MCF 10A (cell line): ENCODE results near the gene TRIM28. TPM values are rescaled to one million over a fixed set of nuclear protein-coding genes. Genes with fewer than 3 reads are reported as not detected.

Experiments
- BruUV-seq: library from RNA; stranded (reverse); fragments of 400-500 nt; replicated peaks from 2 replicates; lab custom pipeline; 2021; lab: Mats Ljungman, UMichigan
- CTCF ChIA-PET: fragments of 300-600 bp; sonication (Branson Sonifier 250); formaldehyde crosslinking; extraction: SDS; loops from one replicate; lab custom pipeline; 2021; ENCODE audit warnings: antibody characterized with exemption, inconsistent platforms; lab: Yijun Ruan, JAX
- POLR2A ChIA-PET: fragments of 300-600, 350-650 bp; sonication (Branson Sonifier 250); formaldehyde crosslinking; extraction: SDS; loops from one replicate; lab custom pipeline; 2020; ENCODE audit warnings: antibody characterized with exemption, inconsistent platforms; lab: Yijun Ruan, JAX
- DNase-seq: peaks from one replicate; pipeline ENCODE4 v3.0.0-alpha.2; 2018; ENCODE audit not compliant: unreplicated experiment
- H3K27ac Mint-ChIP-seq: one replicate; pipeline ENCODE4 v1.8.0; 2022; ENCODE audit warnings: mild to moderate bottlenecking, low read depth, mixed read lengths; ENCODE audit not compliant: unreplicated experiment
- H3K27me3 Mint-ChIP-seq: one replicate; pipeline ENCODE4 v1.8.0; 2022; ENCODE audit warnings: mixed read lengths; ENCODE audit not compliant: insufficient read depth, unreplicated experiment
- H3K36me3 Mint-ChIP-seq: one replicate; pipeline ENCODE4 v1.8.0; 2022; ENCODE audit warnings: mild to moderate bottlenecking, moderate library complexity, mixed read lengths; ENCODE audit not compliant: insufficient read depth, unreplicated experiment
- H3K4me1 Mint-ChIP-seq: one replicate; pipeline ENCODE4 v1.8.0; 2022; ENCODE audit warnings: mixed read lengths; ENCODE audit not compliant: insufficient read depth, unreplicated experiment
- H3K4me3 Mint-ChIP-seq: one replicate; pipeline ENCODE4 v1.8.0; 2022; ENCODE audit warnings: mild to moderate bottlenecking, moderate library complexity, mixed read lengths; ENCODE audit not compliant: unreplicated experiment
- H3K9me3 Mint-ChIP-seq: one replicate; pipeline ENCODE4 v1.8.0; 2022; ENCODE audit warnings: mixed read lengths; ENCODE audit not compliant: unreplicated experiment
- intact Hi-C: fragments of 100-400 bp; cut with micrococcal nuclease; formaldehyde crosslinking; loops from 2 replicates; pipeline ENCODE4 v1.14.1; 2022
- total RNA-seq: library from RNA; stranded (reverse); gene quantifications from 2 replicates; pipeline ENCODE4 v1.2.3, GENCODE V29; 2022
- TF ChIP-seq, protein P1 (sequence below): fragments of 200-600 bp; IDR thresholded peaks from one replicate; pipeline ENCODE4 v1.8.0; 2022; ENCODE audit warnings: antibody characterized with exemption, mild to moderate bottlenecking; ENCODE audit not compliant: unreplicated experiment

Gene TRIM28
- total RNA-seq, 1 experiment from 2014 or later: 290 TPM

DNA sequence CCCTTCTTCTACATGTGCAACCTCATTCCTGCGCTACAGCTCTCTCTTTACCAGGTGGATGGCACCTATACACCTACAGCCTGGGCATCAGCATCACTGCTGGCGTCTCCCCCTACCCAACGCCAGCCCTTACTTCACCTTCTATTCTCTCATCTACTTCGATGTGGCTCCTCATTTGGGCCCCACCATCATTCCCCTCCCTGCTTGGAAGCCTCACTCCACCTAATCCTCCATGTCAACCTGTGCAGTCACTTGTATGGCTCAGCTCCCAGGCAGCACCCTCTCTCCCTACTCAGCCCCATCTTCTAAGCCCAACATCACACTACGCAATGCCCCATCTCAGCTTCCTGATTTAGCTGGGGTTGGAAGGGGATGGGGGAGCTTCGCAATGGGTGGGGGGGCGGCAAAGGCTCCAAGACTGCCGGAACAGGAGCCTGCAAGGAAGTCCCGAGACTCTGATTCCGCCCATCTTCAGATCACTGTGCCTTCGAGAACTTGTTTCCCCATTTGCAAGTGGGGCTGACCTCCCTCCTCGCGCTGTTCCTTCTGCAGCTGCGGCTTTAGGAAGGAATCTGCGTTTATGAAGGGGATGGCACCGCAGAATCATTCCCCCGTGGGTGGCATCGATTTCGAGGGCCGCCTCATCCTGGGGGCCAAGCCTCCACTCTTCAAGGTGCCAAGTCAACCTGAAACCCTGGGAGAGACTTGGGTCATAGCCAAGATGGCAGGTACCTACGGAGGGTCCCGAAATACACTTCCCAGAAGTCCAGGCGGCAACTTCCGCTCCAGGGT lies 28.4 kb downstream of the TRIM28 start:
- DNase-seq: no peak
- H3K27ac Mint-ChIP-seq: peak overlapping the region; percentile 98
- no peaks in the 10 kb centered on the region for H3K9me3 Mint-ChIP-seq
- intact Hi-C loops: loop anchor here (2.0 kb wide), 2 partner anchors 13 to 27 kb away; partner anchors contain the start of genes TRIM28 and UBE2M
- H3K27me3 Mint-ChIP-seq: no peaks in the 10 kb centered on the region
- H3K36me3 Mint-ChIP-seq: peaks cover 31% of the 10 kb centered on the region
- H3K4me1 Mint-ChIP-seq: peaks cover 23% of the 10 kb centered on the region
- POLR2A ChIA-PET: interaction anchor here (1.0 to 2.1 kb wide), 8 partner anchors 10 to 53 kb away, joined by 3 to 32 read pairs (median 6); partner anchors contain the start of genes CHMP2A, TRIM28, UBE2M and ZBTB45
- CTCF ChIA-PET: interaction anchor here (1.0 to 1.5 kb wide), 2 partner anchors 11 to 53 kb away, joined by 4 read pairs; partner anchors contain the start of gene ZBTB45
- TF ChIP-seq, protein P1, sequence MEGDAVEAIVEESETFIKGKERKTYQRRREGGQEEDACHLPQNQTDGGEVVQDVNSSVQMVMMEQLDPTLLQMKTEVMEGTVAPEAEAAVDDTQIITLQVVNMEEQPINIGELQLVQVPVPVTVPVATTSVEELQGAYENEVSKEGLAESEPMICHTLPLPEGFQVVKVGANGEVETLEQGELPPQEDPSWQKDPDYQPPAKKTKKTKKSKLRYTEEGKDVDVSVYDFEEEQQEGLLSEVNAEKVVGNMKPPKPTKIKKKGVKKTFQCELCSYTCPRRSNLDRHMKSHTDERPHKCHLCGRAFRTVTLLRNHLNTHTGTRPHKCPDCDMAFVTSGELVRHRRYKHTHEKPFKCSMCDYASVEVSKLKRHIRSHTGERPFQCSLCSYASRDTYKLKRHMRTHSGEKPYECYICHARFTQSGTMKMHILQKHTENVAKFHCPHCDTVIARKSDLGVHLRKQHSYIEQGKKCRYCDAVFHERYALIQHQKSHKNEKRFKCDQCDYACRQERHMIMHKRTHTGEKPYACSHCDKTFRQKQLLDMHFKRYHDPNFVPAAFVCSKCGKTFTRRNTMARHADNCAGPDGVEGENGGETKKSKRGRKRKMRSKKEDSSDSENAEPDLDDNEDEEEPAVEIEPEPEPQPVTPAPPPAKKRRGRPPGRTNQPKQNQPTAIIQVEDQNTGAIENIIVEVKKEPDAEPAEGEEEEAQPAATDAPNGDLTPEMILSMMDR: no peak
- peak overlapping the region; percentile 89 for H3K4me3 Mint-ChIP-seq
- TSS peak; percentile 11 for BruUV-seq

DNA sequence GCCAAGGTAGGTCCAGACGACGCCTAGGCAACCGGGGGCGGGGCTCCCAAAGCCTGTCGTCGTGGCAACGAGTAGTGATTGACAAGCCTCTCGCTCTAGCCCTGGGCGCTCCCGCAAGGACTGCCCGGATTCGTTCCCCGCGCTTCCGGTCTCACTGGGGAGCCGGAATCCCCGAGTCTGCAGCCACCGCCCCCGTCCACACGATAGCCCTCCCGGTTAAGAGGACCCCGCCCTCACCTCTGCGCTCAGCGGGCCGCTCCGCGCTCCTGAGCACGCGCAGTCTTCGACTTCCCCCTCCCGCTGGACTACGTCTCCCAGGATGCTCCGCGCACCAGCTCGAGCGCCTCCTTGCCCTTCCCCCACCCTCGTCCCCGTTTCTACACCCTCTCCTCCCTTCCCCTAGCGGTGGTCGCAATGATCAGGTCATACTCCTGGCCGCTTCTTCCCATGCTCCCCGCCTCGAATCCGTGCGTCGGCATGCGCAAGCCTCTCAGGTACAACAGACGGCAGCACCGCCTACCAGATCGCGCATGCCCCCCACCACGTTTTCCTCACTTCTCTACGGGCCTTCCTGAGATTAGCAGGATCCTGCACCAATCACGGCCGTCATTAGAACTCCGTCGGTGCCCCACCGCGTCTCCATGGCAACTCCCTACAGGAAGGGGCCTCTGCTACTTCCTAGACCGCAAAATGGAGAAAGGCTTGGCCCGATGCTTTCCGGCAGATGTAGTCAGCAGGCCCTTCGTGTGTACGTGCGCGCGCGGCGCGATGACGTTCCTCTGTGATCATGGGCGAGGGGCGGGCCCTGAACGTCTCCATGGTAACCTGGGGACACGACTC lies 29.2 kb downstream of the TRIM28 start, which contains the start of gene MZF1:
Gene MZF1, minus strand, starts transcription at position 518 of the 840 bp plus-strand sequence. CDS start 1,946 bp downstream, outside the sequence.
- Mint-ChIP-seq H3K27me3 (no peaks in the 10 kb centered on the region), H3K4me1 (peaks cover 23% of the 10 kb centered on the region), H3K36me3 (peaks cover 24% of the 10 kb centered on the region), H3K9me3 (no peaks in the 10 kb centered on the region), H3K4me3 (peak within 1 kb of the TSS; percentile 89), H3K27ac (peak within 1 kb of the TSS; percentile 98)
- POLR2A ChIA-PET: interaction anchor here (0.7 to 2.1 kb wide), 8 partner anchors 11 to 165 kb away, joined by 3 to 32 read pairs (median 6); partner anchors contain the start of genes CHMP2A, TRIM28, UBE2M and ZBTB45
- intact Hi-C loops: loop anchor here (2.0 kb wide), 2 partner anchors 14 to 28 kb away; partner anchors contain the start of genes TRIM28 and UBE2M
- TF ChIP-seq, protein P1: no peak
- CTCF ChIA-PET: interaction anchor here (1.0 kb wide), 1 partner anchor 12 kb away, joined by 4 read pairs; no protein-coding TSS in a partner anchor
- no TSS peak for BruUV-seq
- peak; percentile 100 for DNase-seq

DNA sequence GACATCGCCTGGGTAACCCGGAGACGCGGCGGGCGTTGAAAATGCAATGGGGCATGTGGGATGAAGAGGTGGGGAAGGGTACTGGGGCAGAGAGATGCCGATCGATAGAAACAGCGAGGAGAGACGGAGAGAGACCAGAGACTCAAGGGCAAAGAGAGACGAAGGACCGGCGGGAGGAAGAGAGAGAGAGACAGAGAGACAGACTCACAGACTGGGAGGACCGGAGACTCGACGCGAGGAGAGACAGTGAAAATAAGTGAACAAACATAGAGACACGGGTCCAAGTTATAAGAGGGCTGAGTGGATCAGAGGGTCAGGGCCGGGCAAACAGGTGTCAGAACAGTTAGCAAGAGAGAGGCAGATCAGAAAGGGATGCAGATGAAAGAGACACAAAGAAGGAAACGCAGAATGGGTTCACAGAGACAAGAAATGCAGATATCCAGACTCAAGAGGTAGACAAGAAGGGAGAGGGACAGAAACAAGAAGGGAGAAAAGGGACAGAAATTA lies 29.8 kb downstream of the TRIM28 start:
- DNase-seq: no peak
- Mint-ChIP-seq H3K4me3 (peak overlapping the region; percentile 89), H3K9me3 (no peaks in the 10 kb centered on the region), H3K4me1 (peaks cover 19% of the 10 kb centered on the region), H3K36me3 (peaks cover 30% of the 10 kb centered on the region), H3K27ac (peak overlapping the region; percentile 98), H3K27me3 (no peaks in the 10 kb centered on the region)
- intact Hi-C loops: loop anchor here (2.0 kb wide), 2 partner anchors 15 to 29 kb away; partner anchors contain the start of genes TRIM28 and UBE2M
- ChIA-PET CTCF (no interaction called here), POLR2A (interaction anchor here (0.7 to 2.7 kb wide), 3 partner anchors 14 to 98 kb away, joined by 3 to 44 read pairs (median 11); partner anchors contain the start of genes UBE2M and ZNF446)
- TF ChIP-seq, protein P1: no peak
- BruUV-seq: no TSS peak
